GM23248 (cell line): ENCODE measurements around the gene ATP6V0E2.

Source experiments
- EZH2 ChIP-seq: fragments of 200-600 bp; sonication (generic); IDR thresholded peaks from 2 replicates; pipeline ENCODE4 v1.6.1; 2018; ENCODE audit warnings: antibody characterized with exemption, mild to moderate bottlenecking; ENCODE audit not compliant: insufficient read depth, poor library complexity, severe bottlenecking
- EZH2phosphoT487 ChIP-seq: fragments of 200-600 bp; sonication (generic); IDR thresholded peaks from 2 replicates; pipeline ENCODE4 v1.6.1; 2018; ENCODE audit warnings: antibody characterized with exemption, moderate library complexity, mild to moderate bottlenecking, low read depth; ENCODE audit not compliant: insufficient read depth

DNA sequence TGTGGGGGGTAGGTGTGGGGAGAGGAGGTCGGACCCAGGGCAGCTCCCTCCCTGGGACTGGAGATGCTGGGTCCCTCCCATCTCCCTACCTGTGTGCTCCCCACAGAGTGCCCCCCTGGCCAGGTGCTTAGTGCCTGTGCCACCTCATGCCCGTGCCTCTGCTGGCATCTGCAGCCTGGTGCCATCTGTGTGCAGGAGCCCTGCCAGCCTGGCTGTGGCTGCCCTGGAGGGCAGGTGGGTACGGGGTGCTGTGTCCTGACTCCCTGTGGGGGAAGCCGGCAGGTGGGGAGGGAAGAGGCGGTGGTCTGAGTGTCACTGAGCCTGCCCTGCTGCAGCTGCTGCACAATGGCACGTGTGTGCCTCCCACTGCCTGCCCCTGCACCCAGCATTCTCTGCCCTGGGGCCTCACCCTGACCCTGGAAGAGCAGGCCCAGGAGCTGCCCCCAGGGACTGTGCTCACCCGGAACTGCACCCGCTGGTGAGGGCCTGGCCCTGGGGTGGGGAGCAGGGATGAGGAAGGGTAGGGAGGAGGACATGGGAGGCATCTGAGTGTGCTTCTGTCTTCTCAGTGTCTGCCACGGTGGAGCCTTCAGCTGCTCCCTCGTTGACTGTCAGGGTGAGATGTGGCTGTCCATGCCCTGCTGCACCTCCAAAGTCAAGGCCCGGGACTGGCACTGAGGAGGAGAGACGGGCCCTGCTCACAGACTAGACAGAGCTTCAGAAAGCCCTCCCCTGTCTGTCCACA lies 47.3 kb upstream of the ATP6V0E2 start:
- TF ChIP-seq EZH2 (no peak), EZH2phosphoT487 (no peak)
